22Rv1 (cell line): Measurements from ENCODE around the gene COL1A1.

ENCODE experiments used
- H3K27ac ChIP-seq: fragments of 450-650 bp; 2 replicates; pipeline ENCODE4 v1.5.1; 2017
- ZFX ChIP-seq: fragments of 450-650 bp; IDR thresholded peaks from 2 replicates; pipeline ENCODE4 v1.6.1; 2017; ENCODE audit warnings: antibody characterized with exemption, borderline replicate concordance
- TF ChIP-seq, protein P1 (sequence below): fragments of 450-650 bp; IDR thresholded peaks from 2 replicates; pipeline ENCODE4 v1.5.1; 2017; ENCODE audit warnings: mild to moderate bottlenecking

COL1A1 gene

DNA sequence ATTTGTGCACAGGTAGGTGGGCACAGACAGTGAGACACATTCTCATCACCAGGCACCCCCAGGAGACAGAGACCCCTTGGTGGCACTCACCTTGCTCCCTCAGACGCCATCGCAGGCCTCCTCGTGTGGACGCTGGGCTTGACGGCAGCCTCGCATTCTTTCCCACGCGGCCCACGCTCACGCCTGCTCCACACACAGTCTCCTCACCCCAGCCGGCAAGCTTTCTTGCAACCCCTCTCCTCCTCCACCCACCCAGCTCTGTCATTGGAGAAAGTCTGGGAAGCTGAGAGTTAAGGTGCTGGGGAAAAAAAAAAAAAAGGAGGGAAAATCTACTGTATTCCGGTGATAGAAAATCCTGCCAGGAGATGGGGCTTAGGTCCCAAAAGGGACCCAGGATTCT is 20.8 kb downstream of the COL1A1 start:
- H3K27ac ChIP-seq = no peak overlapping the region
- TF ChIP-seq, protein P1, sequence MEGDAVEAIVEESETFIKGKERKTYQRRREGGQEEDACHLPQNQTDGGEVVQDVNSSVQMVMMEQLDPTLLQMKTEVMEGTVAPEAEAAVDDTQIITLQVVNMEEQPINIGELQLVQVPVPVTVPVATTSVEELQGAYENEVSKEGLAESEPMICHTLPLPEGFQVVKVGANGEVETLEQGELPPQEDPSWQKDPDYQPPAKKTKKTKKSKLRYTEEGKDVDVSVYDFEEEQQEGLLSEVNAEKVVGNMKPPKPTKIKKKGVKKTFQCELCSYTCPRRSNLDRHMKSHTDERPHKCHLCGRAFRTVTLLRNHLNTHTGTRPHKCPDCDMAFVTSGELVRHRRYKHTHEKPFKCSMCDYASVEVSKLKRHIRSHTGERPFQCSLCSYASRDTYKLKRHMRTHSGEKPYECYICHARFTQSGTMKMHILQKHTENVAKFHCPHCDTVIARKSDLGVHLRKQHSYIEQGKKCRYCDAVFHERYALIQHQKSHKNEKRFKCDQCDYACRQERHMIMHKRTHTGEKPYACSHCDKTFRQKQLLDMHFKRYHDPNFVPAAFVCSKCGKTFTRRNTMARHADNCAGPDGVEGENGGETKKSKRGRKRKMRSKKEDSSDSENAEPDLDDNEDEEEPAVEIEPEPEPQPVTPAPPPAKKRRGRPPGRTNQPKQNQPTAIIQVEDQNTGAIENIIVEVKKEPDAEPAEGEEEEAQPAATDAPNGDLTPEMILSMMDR = no peak
- TF ChIP-seq ZFX = no peak

GRCh38 chr17:50180111-50180510 is 21.3 kb downstream of the COL1A1 start:
- TF ChIP-seq, protein P1 = no peak
- H3K27ac ChIP-seq = no peak overlapping the region

- peak overlapping the region; percentile 30; the same call in 1 of the 2 replicates for H3K27ac ChIP-seq
- TF ChIP-seq, protein P1 = peak; percentile 87
- no peak for TF ChIP-seq ZFX
Measured at GRCh38 chr17:50177983-50178834, 23.2 kb downstream of the COL1A1 start.

- TF ChIP-seq ZFX = no peak
- H3K27ac ChIP-seq = peak overlapping the region; percentile 30; the same call in 1 of the 2 replicates
Measured at GRCh38 chr17:50177476-50177875, 24.0 kb downstream of the COL1A1 start.

DNA sequence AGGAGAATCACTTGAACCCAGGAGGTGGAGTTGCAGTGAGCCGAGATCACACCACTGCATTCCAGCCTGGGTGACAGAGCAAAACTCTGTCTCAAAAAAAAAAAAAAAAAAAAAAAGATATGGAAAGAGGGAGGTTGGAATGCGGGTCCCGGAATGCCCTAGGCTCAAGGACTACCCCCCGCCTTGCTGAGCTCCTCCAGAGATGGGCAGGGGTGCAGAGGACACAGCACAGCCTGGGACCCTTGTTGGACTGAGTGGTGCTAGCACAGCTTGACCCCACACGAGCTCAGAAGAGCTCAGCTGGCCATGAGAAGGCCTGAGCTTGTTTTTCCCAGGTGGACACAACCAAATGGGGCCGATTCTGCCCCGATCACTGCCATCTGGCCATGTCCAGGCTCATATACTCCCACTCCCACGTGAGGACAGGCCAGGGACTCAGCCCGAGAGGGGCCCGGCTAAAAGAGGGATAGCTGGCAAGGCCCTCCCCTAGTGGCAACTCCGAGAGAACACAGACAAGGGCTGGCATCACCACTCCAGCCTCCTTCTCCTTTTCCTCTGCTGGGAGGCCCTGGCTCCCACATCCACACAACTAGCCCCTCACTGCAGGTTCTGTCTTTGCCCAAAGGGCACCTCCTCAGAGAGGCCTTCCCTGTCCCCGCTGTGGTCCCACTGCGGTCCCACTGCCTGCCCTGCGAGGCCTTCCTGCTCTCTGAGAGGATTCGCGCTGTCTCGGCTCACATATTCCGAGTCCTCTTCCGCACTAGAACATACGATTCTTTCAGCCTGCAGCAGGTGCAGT is 24.7 kb downstream of the COL1A1 start:
- H3K27ac ChIP-seq = no peak overlapping the region
- TF ChIP-seq ZFX = no peak
- TF ChIP-seq, protein P1 = no peak

DNA sequence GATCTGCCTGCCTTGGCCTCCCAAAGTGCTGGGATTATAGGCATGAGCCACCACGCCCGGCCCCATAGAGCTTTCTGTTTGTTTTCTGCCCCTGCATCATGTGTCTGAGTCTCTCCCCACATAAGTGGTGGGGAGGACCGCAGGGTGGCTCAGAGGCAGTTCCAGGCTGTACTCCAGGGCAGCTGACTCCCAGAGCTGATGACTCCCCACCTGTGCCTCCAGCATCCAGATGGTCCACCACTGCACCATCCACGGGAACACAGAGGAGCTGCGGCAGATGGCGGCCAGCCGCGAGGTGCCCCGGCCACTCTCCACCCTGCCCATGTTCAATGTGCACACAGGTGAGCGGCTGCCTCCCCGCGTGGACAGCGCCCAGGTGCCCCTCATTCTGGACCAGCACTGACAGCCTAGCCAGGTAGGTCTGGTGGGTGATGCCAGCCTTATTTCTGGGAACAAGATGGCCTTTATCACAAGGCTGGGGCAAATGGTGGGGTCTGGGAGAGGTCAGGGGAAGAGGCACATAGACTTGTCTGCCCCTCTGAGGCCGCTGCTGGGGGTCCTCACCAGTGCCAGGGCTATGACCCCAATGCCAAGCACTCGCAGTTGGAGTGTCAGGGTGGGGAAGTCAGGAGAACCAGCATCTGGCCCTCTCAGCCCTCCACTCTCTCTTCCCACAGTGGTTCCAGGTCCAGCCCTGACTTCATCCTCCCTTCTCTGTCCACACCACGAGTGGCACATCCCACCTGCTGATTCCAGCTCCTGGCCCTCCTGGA is 26.2 kb downstream of the COL1A1 start:
- H3K27ac ChIP-seq = peak overlapping the region; percentile 55
- TF ChIP-seq, protein P1 = no peak
- no peak for TF ChIP-seq ZFX

- TF ChIP-seq, protein P1 = no peak
- TF ChIP-seq ZFX = no peak
- no peak overlapping the region for H3K27ac ChIP-seq
Measured at GRCh38 chr17:50174444-50174843, 27.0 kb downstream of the COL1A1 start.
